PC-3 (cell line): Measurements from ENCODE around the gene MATCAP1. TPM values are rescaled to one million over a fixed set of nuclear protein-coding genes. Genes with fewer than 3 reads are reported as not detected.
A peak's percentile ranks its signal among the peaks of the same experiment; 100 is the strongest.

Experiments
- ATAC-seq: fragments of 200-7000 bp; cut with Tn5 transposase; 2 replicates; pipeline ENCODE4 v1.9.1; 2020; ENCODE audit warnings: mild to moderate bottlenecking, moderate library complexity
- BruUV-seq: library from RNA; stranded (reverse); fragments of 400-500 nt; replicated peaks from 2 replicates; lab custom pipeline; 2021; lab: Mats Ljungman, UMichigan
- CTCF ChIA-PET: fragments of 300-600 bp; sonication (Branson Sonifier 250); formaldehyde crosslinking; loops from one replicate; lab custom pipeline; 2022; ENCODE audit warnings: antibody characterized with exemption; lab: Charles Lee
- POLR2A ChIA-PET: fragments of 300-600 bp; sonication (Branson Sonifier 250); formaldehyde crosslinking; loops from one replicate; lab custom pipeline; 2022; ENCODE audit warnings: antibody characterized with exemption; ENCODE audit not compliant: unreplicated experiment; lab: Charles Lee
- DNase-seq: peaks from one replicate; pipeline ENCODE4 v3.0.0-alpha.2; 2015
- H2AFZ ChIP-seq: fragments of 300-600 bp; sonication (generic); 2 replicates; pipeline ENCODE4 v1.6.0; 2016; ENCODE audit warnings: antibody characterized with exemption, low read length
- H3F3A ChIP-seq: fragments of 300-600 bp; sonication (generic); one replicate; pipeline ENCODE4 v1.6.0; 2017; ENCODE audit warnings: antibody characterized with exemption, low read length, control low read depth, mild to moderate bottlenecking; ENCODE audit not compliant: unreplicated experiment
- H3K27ac ChIP-seq: fragments of 300-600 bp; sonication (generic); 2 replicates; pipeline ENCODE4 v1.5.1; 2016; ENCODE audit warnings: mild to moderate bottlenecking, low read length
- H3K27me3 ChIP-seq: fragments of 300-600 bp; sonication (generic); 2 replicates; pipeline ENCODE4 v1.6.1; 2016; ENCODE audit warnings: low read length, mixed read lengths
- H3K36me3 ChIP-seq: fragments of 300-600 bp; sonication (generic); 2 replicates; pipeline ENCODE4 v1.6.1; 2016; ENCODE audit warnings: low read depth, mixed run types, low read length, mixed read lengths
- H3K4me1 ChIP-seq: fragments of 300-600 bp; sonication (generic); 2 replicates; pipeline ENCODE4 v1.5.1; 2016; ENCODE audit warnings: low read length; ENCODE audit not compliant: insufficient read depth
- H3K4me2 ChIP-seq: fragments of 300-600 bp; sonication (generic); 2 replicates; pipeline ENCODE4 v1.6.0; 2016; ENCODE audit warnings: low read length
- H3K4me3 ChIP-seq: fragments of 300-600 bp; sonication (generic); 2 replicates; pipeline ENCODE4 v1.5.1; 2016; ENCODE audit warnings: mild to moderate bottlenecking, low read length, mixed read lengths
- H3K79me2 ChIP-seq: fragments of 300-600 bp; sonication (generic); 2 replicates; pipeline ENCODE4 v1.6.1; 2017; ENCODE audit warnings: low read length, mixed read lengths
- H3K9ac ChIP-seq: fragments of 300-600 bp; sonication (generic); 2 replicates; pipeline ENCODE4 v1.6.0; 2016; ENCODE audit warnings: mild to moderate bottlenecking, low read length
- H3K9me2 ChIP-seq: fragments of 300-600 bp; sonication (generic); replicated peaks from 2 replicates; pipeline ENCODE4 v1.6.1; 2016; ENCODE audit warnings: mixed run types, low read length, mixed read lengths
- H3K9me3 ChIP-seq: fragments of 300-600 bp; sonication (generic); 2 replicates; pipeline ENCODE4 v1.6.1; 2016; ENCODE audit warnings: low read length, mixed read lengths
- H4K20me1 ChIP-seq: fragments of 300-600 bp; sonication (generic); 2 replicates; pipeline ENCODE4 v1.6.1; 2016; ENCODE audit warnings: low read length, mixed read lengths
- EZH2 ChIP-seq: fragments of 300-600 bp; sonication (generic); IDR thresholded peaks from one replicate; pipeline ENCODE4 v1.6.1; 2017; ENCODE audit warnings: antibody characterized with exemption, mild to moderate bottlenecking, low read length; ENCODE audit not compliant: unreplicated experiment
- EZH2phosphoT487 ChIP-seq: fragments of 300-600 bp; sonication (generic); IDR thresholded peaks from 2 replicates; pipeline ENCODE4 v1.6.1; 2018; ENCODE audit warnings: mild to moderate bottlenecking, antibody characterized with exemption, low read length, borderline replicate concordance
- intact Hi-C: fragments of 100-400 bp; cut with micrococcal nuclease; formaldehyde crosslinking; loops from 2 replicates; pipeline ENCODE4 v1.9.0; 2023
- total RNA-seq: library from RNA; depleted of rRNA; stranded (reverse); fragments of >200 nt; gene quantifications from 2 replicates; pipeline ENCODE4 v1.2.3, GENCODE V29; 2014
- TF ChIP-seq, protein P1 (sequence below): fragments of 300-600 bp; sonication (generic); conservative IDR thresholded peaks from 2 replicates; pipeline ENCODE4 v1.5.1; 2017; ENCODE audit warnings: antibody characterized with exemption, low read depth, mild to moderate bottlenecking, low read length

Gene MATCAP1
- total RNA-seq, 1 experiment from 2014 or later, result 29.6 TPM

DNA sequence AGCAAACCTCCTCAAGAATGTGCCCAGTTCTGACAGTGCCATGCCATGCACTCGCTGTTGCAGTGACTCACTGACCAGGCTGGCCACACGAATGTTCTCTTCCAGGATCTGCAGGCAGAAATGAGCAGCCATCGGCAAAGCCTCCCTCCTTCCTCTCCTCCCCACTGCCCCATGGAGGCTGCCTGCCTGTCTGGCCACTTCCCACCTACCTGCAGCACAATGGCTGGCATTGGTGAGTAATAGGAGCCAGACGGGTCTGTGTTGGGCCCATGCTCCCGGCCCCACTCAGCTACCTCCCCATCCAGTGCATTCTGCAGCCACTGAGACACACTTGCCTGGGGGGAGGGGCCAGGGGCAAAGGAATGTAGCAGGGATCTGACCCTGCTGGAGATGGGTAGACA, 2.8 kb upstream of the MATCAP1 start:
- peaks cover 17% of the 10 kb centered on the region for H3K79me2 ChIP-seq
- TF ChIP-seq EZH2phosphoT487, result no peak
- TF ChIP-seq, protein P1, sequence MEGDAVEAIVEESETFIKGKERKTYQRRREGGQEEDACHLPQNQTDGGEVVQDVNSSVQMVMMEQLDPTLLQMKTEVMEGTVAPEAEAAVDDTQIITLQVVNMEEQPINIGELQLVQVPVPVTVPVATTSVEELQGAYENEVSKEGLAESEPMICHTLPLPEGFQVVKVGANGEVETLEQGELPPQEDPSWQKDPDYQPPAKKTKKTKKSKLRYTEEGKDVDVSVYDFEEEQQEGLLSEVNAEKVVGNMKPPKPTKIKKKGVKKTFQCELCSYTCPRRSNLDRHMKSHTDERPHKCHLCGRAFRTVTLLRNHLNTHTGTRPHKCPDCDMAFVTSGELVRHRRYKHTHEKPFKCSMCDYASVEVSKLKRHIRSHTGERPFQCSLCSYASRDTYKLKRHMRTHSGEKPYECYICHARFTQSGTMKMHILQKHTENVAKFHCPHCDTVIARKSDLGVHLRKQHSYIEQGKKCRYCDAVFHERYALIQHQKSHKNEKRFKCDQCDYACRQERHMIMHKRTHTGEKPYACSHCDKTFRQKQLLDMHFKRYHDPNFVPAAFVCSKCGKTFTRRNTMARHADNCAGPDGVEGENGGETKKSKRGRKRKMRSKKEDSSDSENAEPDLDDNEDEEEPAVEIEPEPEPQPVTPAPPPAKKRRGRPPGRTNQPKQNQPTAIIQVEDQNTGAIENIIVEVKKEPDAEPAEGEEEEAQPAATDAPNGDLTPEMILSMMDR, result no peak
- no peak for TF ChIP-seq EZH2
- ChIA-PET POLR2A (no interaction called here), CTCF (no interaction called here)
- intact Hi-C loops, result no loop called here
- H2AFZ ChIP-seq, result no peak overlapping the region
- H3K9me2 ChIP-seq, result no peaks in the 10 kb centered on the region
- peak; percentile 49 for DNase-seq
- no peaks in the 10 kb centered on the region for H3F3A ChIP-seq
- no peak overlapping the region for H3K27ac ChIP-seq
- no peaks in the 10 kb centered on the region for H3K27me3 ChIP-seq
- peaks cover 34% of the 10 kb centered on the region for H3K4me1 ChIP-seq
- no peak overlapping the region for H3K4me3 ChIP-seq
- peak overlapping the region; percentile 34 for H3K4me2 ChIP-seq
- no peak for ATAC-seq
- no peaks in the 10 kb centered on the region for H3K9me3 ChIP-seq
- H4K20me1 ChIP-seq, result no peaks in the 10 kb centered on the region
- no TSS peak for BruUV-seq
- no peak overlapping the region for H3K9ac ChIP-seq
- H3K36me3 ChIP-seq, result no peaks in the 10 kb centered on the region

DNA sequence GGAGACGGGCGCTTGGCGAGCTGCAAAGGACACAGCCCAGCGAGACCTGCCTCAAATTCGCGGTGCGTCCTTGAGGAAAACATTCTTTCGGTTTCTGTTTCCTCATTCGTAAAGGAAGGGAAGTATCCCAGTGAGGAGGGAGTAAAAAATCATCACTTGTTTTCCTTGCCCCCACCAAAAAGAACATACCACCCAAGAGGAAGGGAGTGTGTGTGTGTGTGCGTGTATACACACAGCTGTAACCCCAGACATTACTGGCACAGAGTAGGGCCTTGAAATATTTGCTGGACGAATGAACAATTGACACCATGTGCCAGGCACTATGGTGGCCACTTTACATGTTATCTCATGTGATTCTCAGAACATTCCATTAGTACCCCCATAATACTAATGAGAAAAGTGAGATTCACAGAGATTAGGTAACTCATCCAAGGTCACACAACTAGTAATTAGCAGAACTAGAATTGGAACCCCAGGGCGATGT, 1.9 kb upstream of the MATCAP1 start:
- Histone ChIP-seq H2AFZ (no peak overlapping the region), H3K9ac (no peak overlapping the region), H3K4me3 (peak overlapping the region; percentile 79; the same call in 1 of the 2 replicates), H3K27ac (no peak overlapping the region), H3K36me3 (no peaks in the 10 kb centered on the region), H3K9me2 (no peaks in the 10 kb centered on the region), H3K4me1 (peaks cover 39% of the 10 kb centered on the region), H4K20me1 (no peaks in the 10 kb centered on the region), H3F3A (no peaks in the 10 kb centered on the region), H3K4me2 (peak overlapping the region; percentile 89), H3K9me3 (no peaks in the 10 kb centered on the region), H3K27me3 (no peaks in the 10 kb centered on the region), H3K79me2 (peaks cover 23% of the 10 kb centered on the region)
- POLR2A ChIA-PET, result no interaction called here
- DNase-seq (no peak), ATAC-seq (no peak)
- intact Hi-C loops, result loop anchor here (1.0 kb wide), 1 partner anchor 231 kb away; no protein-coding TSS in a partner anchor
- BruUV-seq, result no TSS peak
- CTCF ChIA-PET, result interaction anchor here (0.7 to 1.5 kb wide), 4 partner anchors 26 to 168 kb away, joined by 3 to 5 read pairs (median 4); partner anchors contain the start of genes FBXL8 and TRADD
- no peak for TF ChIP-seq EZH2phosphoT487

DNA sequence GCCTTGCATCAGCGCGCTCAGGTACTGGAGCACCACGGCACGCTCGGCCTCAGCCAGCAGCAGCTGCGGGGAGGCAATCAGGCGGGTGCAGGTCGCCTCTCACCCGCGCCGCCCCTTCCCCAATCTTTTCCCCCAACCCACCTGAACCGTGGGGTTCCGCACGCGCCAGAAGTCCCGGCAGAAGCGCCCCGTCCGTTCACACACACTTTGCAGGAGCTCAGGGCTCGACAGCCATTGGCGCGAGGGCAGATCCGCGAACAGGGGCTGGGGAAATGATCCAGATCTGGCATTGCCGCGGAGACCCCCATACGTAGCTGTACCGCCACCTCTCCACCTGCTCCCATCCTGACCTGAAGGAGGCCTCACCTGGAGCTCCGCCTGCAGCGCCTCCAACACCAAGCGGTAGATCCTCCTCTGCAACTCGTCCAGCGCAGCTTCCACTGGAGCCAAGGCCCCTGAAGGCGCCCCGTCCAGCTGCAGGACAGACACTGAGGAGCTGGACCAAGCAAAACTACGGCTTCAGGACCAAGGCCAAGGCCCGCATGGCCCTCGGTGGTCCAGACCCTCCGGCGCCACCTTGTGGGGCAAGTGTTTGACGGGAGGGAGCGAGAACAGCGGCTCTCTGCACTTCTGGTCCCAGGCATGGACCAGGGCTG, 1.4 kb upstream of the MATCAP1 start:
- ChIA-PET POLR2A (interaction anchor here (1.0 kb wide), 1 partner anchor 41 kb away, joined by 3 read pairs; no protein-coding TSS in a partner anchor), CTCF (interaction anchor here (0.6 to 1.5 kb wide), 6 partner anchors 11 to 167 kb away, joined by 3 to 8 read pairs (median 4); partner anchors contain the start of genes FBXL8 and TRADD)
- Histone ChIP-seq H3K4me1 (peaks cover 39% of the 10 kb centered on the region), H3K27ac (no peak overlapping the region), H3K36me3 (no peaks in the 10 kb centered on the region), H3F3A (no peaks in the 10 kb centered on the region), H3K79me2 (peaks cover 26% of the 10 kb centered on the region), H3K4me3 (peak overlapping the region; percentile 79), H2AFZ (no peak overlapping the region), H3K9me3 (no peaks in the 10 kb centered on the region), H3K27me3 (no peaks in the 10 kb centered on the region), H4K20me1 (no peaks in the 10 kb centered on the region), H3K9ac (no peak overlapping the region), H3K9me2 (no peaks in the 10 kb centered on the region), H3K4me2 (peak overlapping the region; percentile 89)
- no peak for TF ChIP-seq EZH2
- TF ChIP-seq, protein P1, result peak; percentile 78
- TF ChIP-seq EZH2phosphoT487, result no peak
- peak; percentile 24 for ATAC-seq
- intact Hi-C loops, result loop anchor here (1.0 kb wide), 1 partner anchor 231 kb away; no protein-coding TSS in a partner anchor
- BruUV-seq, result TSS peak; percentile 26
- peak; percentile 85 for DNase-seq
